ENCODE measurements around the gene GAREM1.
"Not testable (repeated sequence)": the region's sequence is repeated elsewhere in the genome, so short reads cannot be mapped to it uniquely, and the experiment has no call there.

GAREM1 gene

DNA sequence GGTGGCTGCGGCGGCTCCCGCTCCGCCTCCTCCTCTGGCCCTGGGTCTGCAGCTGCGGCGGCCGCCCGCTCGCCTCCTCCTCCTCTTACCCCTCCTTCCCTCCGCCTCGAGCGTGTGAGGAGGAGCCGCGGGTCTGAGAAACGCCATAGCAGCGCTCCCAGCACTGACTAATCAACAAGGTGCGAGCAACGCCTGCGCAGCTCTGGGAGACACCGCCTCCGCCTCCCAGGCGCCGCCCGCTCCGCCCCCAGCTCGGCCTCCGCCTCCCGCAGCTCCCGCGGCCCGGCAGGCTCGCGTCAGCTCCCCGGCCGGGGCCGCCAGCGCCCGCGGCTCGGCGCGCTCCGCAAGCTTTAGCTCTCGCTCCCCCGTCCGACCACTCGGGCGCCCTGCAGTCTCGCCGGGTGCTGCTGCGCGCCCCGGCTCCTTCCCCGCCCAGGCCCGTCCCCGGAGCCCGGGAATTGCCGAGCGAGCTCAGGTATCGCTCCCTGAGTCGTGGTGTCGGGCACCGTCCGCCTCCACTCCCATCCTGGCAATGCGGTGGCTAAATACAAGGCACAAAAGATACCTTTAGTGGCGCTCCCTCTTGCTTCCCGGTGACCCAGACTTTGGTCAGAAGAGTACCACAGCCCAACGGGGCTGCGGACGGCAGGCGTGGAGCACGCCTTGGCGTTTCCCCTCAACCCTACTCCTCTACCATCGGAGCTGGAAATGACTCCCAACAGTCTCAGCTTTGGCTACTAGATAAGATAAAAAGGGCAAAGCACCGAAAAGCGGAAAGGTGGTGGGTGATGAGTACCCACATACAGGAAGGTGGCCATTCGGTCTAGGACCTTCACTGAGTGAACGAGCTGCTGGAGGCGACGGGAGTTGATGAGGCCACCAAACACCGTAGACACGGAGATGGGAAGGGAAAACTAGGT is at the start of gene GAREM1:
GAREM1 (minus strand) TSS at position 169 of the 920 bp plus-strand sequence. CDS start 454 bp downstream, outside the sequence.
- peak; percentile 65 for DNase-seq

DNA sequence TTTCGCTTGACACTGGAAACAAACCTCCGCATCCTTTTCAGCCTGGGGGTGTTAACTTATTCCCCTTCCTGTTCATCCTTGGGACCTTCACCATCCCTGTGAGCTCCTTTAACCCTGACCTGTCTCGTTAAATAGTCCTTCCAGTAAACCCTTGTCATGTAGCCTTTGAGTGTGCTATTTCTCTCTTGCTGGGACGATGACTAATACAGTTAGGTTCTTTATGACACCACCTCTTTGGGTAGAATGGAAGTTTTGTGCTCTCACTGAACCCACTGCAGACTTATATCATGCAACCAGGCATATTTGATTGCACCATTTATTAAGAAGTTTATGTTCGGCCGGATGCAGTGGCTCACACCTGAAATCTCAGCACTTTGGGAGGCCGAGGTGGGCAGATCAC is 40.5 kb upstream of the GAREM1 start:
- DNase-seq = no peak

DNA sequence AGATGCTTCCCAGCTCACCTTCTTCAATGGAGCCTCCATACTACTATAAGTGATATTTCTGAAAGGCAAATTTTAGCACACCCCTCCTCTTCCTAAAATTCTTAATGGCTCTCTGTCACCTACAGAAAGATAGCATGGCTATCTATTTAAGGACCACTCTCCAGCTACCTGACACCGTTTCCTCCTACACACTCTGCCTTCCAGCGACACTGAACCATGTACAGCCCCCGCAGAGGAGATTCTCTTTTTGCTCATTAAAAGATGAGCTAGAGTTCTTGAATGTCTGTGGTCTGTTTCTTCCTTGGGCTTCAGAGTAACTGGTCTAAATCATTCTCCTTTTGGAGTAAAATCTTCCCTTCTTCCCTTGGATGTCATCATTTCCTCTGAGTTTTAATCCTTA is 38.4 kb upstream of the GAREM1 start:
- no peak for DNase-seq

DNA sequence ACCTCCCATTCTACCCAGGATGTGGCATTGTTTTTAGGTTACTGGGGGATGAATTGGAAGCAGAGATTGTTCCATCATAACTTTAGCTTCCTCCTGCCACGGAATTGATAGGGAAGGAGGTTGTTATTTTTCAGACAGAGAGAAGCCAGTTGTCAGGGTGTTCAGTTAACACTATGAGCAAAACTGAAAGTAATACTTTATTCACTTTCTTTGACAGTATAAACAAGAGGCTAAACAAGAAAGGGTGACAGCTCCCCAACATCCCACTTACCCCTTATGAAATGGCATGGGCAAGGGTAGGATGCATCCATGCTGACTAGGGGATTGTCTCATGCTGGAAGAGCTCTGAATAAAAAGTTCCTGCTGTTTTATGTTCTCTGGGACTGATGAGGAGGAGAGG is 36.4 kb upstream of the GAREM1 start:
- DNase-seq = no peak

DNA sequence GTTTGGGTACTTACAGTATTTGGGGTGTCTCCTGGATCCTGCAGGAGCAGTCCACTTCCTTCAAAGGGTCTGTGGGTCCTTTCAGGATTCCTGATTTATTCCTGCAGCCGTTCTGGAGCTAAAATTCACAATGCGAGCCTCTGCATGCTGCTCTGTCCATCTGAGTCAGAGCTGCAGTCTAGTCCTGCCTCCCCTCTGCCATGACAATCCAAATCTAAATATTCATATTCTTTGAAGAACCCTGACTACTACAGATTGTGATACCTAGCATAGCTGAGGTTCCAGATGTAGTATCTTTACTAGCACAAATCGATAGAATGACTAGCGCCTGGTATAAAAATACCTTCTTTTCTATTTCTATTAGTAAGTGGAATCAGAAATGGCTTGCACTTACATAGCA is 31.3 kb upstream of the GAREM1 start:
- DNase-seq = no peak

DNA sequence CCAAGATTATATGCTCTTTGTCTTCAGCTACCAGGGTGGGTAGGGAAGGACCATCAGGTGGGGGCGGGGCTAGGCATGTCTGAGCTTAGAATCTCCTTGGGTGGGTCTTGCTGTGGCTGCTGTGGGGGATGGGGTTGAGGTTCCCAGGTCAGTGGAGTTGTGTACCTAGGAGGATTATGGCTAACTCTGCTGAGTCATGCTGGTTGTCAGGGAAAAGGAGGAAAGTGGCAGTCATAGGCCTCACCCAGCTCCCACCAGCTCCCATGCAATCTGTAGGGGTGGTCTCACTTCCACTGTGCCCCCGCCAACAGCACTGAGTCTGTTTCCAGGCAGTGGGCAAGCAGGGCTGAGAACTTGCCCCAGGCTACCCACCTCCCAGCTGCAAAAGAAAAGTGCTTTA is 30.6 kb upstream of the GAREM1 start:
- DNase-seq = not testable (repeated sequence)

DNA sequence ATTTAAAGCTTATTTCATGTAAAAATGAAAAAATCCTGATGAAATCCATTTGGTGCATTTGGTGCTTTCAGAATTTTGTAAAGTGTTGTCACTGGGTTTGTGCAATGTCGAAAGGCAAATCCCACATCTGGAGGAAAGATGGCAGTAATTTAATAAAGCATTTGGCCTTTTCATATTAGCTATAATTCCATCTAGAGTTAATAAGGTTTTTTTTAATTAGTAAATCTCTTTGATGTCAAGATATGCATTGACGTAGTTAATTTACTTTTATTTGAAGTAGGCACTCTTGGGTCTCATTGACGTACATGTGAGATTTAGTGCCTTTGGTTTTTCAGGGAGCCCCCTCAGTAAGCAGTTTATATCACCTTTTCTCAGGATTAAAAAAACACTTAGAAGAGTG is 12.3 kb upstream of the GAREM1 start:
- no peak for DNase-seq

DNA sequence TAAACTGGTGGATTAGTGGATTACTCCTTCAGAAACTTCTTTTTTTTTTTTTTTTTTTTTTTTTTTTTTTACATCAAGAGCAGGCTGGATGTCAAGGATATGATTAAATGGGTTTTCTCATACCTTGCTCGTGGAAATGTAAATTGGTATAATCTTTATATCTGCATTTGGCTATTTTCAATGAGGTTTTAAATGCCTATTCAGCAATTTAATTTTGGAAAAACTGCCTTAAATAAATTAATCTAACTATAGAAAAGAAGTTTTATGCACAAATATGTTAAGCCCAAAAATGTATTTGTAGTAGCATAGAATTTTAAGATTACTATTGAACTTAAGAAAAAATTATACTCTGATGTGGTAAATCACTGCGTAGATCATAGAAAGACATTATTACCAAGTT is 11.4 kb upstream of the GAREM1 start:
- no peak for DNase-seq

DNA sequence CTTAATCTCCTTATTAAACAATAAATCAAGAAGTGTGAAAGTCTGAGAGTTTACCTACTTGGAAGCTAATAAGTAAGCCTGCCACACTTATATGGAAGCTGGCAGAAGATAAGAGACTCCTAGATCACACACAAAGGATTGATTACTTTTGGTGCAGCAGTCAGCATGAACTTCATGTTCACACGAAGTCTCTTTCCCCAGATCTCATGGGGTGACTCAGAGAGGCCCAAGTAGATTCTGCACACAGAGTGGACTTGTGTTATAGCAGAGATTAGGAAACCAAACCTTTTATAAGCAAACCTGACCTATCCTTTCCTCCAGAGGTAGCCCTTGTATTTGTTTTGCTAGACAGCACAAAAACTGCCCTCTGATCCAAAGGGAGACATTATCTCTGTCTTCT is 9.9 kb upstream of the GAREM1 start:
- DNase-seq = no peak

DNA sequence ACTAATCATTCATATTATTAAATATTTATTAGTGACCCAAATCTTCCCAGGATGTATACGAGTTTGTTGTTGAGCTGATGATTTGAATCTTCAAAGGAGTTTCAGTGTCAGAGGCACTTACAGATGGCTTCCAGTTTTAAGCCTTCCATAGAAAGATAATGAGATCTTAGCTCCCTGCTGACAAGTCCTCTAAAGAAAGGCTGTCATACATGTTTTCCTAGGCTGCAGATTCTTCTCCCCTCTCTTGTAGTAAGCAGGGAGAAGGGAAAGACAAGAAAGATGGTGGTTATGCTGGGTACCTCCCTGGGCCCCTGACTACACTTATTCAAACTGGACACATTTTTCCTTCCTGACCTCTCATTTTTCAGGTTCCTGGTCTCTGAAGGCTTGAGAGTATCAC is 8.1 kb upstream of the GAREM1 start:
- no peak for DNase-seq

DNA sequence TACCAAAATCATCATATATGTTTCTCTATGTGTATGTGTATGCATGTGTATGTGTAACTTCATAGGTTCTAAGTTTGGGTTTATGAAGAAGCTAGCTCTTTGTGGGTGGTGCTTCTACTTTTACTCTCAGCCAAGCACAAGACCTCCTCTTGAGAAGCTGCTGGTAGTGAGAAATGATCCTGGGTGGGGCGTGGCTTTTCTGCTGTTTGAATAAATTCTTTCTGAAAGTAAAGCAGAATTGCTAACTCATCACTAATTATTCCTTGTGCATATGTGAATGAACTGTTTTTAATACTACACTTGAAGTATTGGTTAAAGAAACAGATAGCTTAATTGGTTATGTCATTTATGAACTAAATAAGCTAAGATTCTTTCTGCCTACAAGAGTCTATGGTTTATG is 7.6 kb upstream of the GAREM1 start:
- DNase-seq = no peak

DNA sequence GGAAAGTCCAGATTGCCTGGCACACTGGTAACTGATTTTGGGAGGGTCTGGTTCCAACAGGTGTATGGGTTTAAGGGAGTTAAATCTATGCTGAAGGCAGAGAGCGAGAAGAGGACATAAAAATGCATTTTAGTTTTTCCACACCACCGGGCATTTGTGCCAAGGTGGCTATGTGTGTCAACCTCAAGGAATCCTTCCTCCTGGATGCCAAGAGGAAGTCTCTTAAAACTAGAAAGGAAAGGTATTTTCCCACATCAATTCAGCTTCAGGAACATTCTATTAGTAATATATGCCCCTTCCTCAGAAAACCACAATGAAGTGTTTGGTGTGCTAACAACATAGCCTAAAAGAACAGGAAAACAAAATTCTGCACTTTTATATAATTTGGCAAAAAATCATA is 5.4 kb upstream of the GAREM1 start:
- no peak for DNase-seq

DNA sequence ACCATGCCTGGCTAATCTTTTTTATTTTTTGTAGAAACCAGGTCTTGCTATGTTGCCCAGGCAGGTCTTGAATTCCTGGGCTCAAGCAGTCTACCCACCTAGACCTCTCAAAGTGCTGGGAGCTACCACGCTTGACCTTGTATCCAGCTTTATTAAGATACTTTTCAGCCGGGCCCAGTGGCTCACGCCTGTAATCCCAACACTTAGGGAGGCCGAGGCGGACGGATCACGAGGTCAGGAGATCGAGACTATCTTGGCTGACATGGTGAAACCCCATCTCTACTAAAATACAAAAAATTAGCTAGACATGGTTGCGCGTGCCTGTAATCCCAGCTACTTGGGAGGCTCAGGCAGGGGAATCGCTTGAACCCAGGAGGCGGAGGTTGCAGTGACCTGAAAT is 4.4 kb upstream of the GAREM1 start:
- DNase-seq = not testable (repeated sequence)

DNA sequence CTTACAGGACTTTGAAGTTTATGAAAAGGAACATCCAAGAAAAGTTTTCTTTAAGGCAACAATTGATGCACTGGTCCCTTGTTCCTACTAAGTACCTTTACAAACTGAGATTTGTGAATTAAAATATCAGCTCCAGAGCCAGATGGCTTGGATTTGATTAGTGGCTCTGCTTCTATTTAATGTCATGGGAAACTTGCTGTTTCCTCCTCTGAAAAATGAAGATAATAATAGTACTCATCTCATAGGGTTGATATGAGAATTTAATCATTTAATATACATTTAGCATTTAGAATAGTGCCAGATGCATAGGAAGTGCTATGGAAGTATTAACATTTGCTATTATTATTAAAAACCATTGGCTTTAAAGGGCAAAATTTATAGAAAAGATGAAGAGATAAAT is 2.6 kb upstream of the GAREM1 start:
- no peak for DNase-seq

DNA sequence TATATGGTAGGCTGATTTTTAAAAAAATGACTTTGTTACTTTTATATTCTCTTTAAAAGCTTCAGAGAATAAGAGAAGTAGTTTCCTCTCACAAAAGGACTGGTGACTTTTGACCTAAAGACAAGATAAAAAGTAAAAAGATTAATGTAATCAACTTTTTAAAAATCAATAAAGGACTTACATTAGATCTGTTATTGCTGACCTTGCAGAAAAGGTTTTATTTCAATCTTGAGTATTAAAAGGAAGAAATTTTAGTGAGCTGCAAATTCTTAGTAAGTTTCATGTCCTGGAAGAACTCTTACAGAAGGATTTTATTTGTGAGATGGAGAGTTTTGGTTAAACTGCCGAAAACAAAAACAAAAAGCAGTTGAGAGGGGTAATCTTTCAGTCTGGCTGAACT is 2.2 kb upstream of the GAREM1 start:
- no peak for DNase-seq

DNA sequence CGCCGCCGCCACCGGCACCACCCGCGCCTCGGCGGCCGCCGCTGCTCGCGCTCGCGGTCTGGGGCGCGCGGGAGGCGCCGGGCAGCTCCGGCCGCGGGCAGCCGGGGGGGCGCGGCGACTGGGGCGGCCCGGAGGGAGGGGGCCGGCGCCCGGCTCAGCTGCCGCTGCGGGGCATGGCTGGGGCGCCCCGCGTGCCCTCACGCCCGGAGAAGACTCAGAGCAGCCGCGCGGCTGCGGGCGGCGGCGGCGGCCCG is 295 bp downstream of the GAREM1 start:
- no peak for DNase-seq

DNA sequence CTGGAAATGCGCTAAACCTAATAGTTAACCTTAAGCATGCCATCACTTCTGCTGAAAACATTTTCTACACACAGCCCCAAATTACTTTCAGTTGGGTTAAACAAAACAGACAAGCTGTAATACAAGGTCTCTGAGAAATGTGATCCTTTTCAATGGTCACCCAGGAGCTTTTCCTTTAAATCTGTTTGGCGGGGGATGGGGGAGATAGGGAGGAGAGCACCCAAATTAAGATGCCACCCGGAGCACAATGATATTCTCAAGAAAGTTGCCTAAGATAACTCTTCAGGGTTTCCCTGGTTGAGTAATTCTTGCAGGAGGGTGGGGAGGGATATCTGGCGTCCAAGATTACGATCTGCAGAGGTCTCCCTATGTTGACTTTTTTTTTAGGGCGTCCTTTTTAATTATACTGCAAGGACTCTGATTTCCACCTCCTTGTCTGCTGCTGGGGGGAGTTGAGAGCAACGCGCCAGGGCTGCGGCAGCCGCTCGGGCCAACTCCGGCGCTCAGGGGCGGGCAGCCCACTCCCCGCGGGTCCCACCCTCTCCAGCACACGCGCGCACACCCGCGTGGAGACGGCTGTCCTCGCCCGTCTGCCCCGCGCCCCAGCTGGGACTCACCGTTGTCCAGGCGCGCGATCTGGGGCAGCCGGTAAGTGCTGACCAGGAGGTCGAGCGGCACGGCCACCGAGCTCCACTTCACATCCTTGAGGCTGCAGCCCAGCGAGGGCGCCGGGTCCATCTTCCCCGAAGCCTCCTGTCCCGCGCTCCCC is 807 bp downstream of the GAREM1 start:
- peak; percentile 29 for DNase-seq

DNA sequence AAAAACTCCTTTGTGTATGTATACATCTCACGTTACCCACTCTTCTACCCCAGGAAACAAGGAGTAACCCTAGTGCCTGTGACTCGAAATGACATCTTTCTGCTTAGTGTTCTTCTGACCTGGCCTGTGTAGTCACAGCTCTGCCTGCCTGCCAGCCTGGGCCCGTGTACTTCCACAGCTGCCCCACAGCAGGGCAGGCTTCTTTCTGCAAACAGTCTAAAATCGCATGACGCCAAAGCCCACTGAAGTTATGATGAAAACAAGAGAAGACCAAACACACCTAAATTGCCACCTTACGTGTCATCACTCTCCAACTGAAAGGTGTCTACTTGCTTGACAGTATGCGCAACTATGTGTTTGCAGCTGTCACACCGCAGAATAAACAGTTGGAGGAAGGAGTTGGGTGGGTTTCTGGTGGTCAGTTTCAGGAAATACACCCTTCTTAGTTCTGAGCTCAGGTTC is 1.5 kb downstream of the GAREM1 start:
- no peak for DNase-seq

DNA sequence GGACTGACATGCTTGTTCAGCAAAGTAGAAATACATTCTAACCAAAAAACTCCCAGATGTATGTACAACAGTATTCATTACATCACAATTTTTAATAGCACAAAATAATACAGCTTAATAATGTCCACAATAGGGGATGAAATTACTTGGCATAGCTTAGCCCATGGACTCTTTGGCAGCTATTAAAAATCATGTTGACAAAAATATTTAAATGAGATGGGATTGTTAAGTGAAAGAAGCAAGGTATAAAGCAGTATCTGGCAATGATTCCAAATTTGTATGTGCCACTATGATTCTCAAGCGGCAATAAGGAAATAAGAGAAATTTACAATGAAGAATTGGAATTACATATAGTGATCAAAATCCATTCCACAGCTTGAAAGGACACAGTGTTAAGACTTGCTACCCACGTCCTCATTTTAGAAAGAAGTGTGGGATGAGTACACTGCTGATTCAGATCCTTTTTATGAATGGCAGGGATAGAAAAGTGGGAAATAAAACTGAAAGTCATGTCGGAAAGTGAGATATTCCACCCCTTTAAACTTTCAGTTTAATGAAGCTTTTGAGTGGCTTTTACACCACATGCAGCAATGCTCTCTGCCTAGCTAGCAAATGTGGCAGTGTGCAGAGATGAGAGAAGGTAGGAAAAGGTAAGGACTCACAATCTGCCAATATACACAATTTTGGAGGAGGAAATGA is 2.4 kb downstream of the GAREM1 start:
- DNase-seq = no peak

DNA sequence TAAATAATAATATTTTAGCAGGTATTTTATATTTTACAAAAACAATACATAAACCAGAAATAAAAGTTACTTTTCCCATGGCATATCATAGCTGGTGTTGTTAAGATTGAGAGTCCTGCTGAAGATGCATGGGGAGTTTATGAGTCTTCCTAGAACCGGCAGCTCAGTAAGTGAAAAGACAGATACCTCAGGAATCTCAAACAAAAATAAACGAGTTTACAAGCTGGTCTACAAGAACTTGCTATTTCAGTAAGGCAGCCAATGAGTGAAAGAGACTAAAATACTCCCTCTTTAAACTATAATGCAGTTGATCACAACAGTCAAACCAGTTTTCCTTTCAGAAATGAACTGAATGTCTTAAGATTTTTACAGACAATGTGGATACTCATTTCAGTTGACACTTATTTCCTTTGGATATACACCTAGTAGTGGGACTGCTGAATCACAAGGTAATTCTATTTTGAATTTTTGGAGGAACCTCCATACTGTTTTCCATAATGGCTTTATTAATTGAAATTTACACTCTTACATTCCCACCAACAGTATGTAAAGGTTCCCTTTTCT is 8.9 kb downstream of the GAREM1 start:
- DNase-seq = no peak

DNA sequence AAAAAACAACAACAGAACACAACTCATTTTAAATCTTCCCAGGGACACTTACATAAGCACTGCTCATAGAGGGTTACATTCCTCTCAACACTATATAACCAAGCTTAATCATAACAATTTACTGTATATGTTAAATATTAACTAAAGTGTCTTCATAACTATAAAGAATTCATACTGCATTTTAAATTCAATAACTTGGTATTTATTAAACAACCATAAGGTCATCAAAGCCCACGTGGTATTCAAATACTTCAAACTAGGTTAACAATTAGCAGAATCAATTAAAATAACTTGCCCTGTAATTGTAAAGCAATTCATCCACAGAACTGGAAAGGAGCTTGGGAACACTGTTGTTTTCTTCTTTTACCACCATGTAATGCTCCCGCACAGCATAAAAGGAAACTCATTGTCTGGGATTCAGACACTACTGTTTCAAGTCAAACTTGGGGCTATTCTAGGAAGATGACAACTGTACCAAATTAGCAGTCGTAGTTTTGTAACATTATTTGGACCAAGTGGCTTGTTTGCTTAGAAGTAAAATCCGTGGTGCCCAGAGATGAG is 10.4 kb downstream of the GAREM1 start:
- no peak for DNase-seq

DNA sequence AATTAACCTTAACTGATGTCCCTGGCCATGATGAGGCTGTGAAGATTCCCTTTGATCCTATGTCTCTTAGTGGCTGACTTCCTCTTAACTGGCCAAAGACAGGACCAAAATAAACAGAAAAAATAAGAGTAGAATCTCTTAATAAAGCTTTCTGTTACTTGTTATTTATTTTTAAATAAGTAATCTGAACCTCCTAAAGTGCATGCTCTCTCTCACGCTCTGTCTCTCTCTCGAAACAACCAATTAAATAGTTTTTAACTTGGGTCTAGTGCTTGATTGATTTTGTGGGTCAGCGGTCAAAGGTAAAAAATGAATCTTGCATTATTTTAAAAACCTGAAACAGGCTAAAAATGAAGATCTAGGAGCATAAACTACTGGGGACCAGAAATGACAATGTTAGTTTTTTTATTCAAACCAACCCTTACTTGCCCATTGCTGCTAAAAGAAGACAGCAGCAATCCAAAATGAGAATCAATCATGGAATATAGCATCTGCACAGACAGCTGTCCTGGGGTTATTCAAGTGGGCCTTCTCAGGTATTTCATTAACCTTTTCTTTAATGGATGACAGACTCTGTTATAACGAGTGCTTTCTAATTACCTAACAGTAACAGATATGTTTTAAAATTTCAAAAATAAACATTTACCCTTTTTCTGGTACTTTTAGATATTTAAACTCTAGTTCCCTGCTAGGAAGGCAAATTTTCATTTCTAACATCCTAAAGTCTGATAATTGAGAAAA is 11.2 kb downstream of the GAREM1 start:
- DNase-seq = no peak
